Activated CD4-positive, alpha-beta memory T cell treated with anti-CD3 and anti-CD28 coated beads for 36 hours (primary cell): Measurements from ENCODE around the gene ANAPC7. TPM values are rescaled to one million over a fixed set of nuclear protein-coding genes. Genes with fewer than 3 reads are reported as not detected.
"Not testable (repeated sequence)": the region's sequence is repeated elsewhere in the genome, so short reads cannot be mapped to it uniquely, and the experiment has no call there.

ENCODE experiments used
- CTCF ChIA-PET: fragments of 350-600 bp; sonication (Branson Sonifier 250); formaldehyde crosslinking; loops from one replicate; lab custom pipeline; 2021; ENCODE audit warnings: antibody characterized with exemption, inconsistent platforms; lab: Charles Lee
- POLR2A ChIA-PET: fragments of 350-600 bp; sonication (Branson Sonifier 250); formaldehyde crosslinking; loops from one replicate; lab custom pipeline; 2021; ENCODE audit warnings: antibody characterized with exemption; lab: Charles Lee
- DNase-seq: peaks from one replicate; pipeline ENCODE4 v3.0.0-alpha.2; 2020
- H3K27ac Mint-ChIP-seq: one replicate; pipeline ENCODE4 v1.8.0; 2021; ENCODE audit warnings: mixed read lengths
- H3K27me3 Mint-ChIP-seq: one replicate; pipeline ENCODE4 v1.8.0; 2021; ENCODE audit warnings: mixed read lengths
- H3K36me3 Mint-ChIP-seq: one replicate; pipeline ENCODE4 v1.8.0; 2021; ENCODE audit warnings: mixed read lengths
- H3K4me1 Mint-ChIP-seq: one replicate; pipeline ENCODE4 v1.8.0; 2021; ENCODE audit warnings: low read depth, mixed read lengths
- H3K4me3 Mint-ChIP-seq: one replicate; pipeline ENCODE4 v1.8.0; 2021; ENCODE audit warnings: mild to moderate bottlenecking, mixed read lengths
- H3K9me3 Mint-ChIP-seq: one replicate; pipeline ENCODE4 v1.8.0; 2021; ENCODE audit warnings: mixed read lengths
- intact Hi-C: fragments of 100-400 bp; cut with micrococcal nuclease; formaldehyde crosslinking; loops from one replicate; pipeline ENCODE4 v1.15.1; 2023
- total RNA-seq, 2 experiments: library from RNA; stranded (reverse); gene quantifications; one replicate each; pipeline ENCODE4 v1.2.3, GENCODE V29; 2021

Gene ANAPC7
- total RNA-seq: 10 to 100 TPM; 47.3 to 52.9 TPM

DNA sequence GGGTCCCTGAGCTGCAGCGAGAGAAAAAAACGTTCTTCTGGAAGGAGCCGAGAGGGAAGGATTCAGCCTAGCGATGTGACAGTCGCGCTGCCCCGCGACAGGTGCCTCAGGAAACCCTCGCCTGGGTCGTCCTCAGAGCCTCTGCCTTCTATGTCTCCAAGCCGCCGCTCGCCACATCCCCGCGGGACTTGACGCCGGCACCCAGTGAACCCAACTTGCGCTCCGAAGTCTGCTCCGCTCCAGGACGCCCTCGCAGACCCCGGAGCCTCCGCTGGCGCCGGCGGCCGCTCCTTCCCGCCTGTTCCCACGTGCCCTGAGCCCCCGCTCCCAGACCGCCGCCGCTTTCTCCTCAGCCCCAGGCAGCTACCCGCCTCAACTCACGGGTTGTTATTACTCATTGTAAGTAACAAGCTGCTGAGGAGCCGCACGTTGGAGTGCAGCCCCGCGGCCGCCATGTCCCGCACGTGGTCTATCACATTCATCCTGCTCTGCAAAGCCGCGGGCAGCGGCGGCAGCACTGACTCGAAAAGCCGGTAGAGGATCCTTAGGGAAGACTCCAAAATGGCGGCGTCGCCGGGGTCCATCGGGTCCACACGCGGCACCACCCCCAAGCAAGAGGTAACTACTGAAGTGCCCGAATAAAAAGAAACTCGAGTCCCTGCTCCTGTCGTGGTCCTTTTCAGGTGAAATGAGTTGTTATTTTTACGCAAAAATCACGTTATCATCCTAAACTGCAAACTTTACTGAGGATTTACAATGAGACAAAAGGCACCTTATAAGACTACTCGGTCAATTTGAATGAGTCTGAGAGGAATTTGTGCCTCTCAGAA lies at the start of gene ANAPC7:
TSS of gene ANAPC7 (minus strand) at position 563 of the 830 bp plus-strand sequence. CDS start at position 482, 81 bp downstream.
- H3K27ac Mint-ChIP-seq: peak within 1 kb of the TSS; percentile 99
- peaks cover 23% of the 10 kb centered on the region for H3K4me1 Mint-ChIP-seq
- H3K36me3 Mint-ChIP-seq: peaks cover 18% of the 10 kb centered on the region
- H3K9me3 Mint-ChIP-seq: no peaks in the 10 kb centered on the region
- intact Hi-C loops: loop anchor here (5.0 kb wide), 2 partner anchors 51 to 99 kb away; partner anchors contain the start of genes RAD9B and VPS29
- peak within 1 kb of the TSS; percentile 99 for H3K4me3 Mint-ChIP-seq
- no peaks in the 10 kb centered on the region for H3K27me3 Mint-ChIP-seq
- DNase-seq: peak; percentile 92
- CTCF ChIA-PET: interaction anchor here (1.9 to 3.5 kb wide), 2 partner anchors 28 to 47 kb away, joined by 10 to 24 read pairs; partner anchors contain the start of gene ARPC3
- POLR2A ChIA-PET: interaction anchor here (1.0 kb wide), 1 partner anchor 28 kb away, joined by 9 read pairs; no protein-coding TSS in a partner anchor

DNA sequence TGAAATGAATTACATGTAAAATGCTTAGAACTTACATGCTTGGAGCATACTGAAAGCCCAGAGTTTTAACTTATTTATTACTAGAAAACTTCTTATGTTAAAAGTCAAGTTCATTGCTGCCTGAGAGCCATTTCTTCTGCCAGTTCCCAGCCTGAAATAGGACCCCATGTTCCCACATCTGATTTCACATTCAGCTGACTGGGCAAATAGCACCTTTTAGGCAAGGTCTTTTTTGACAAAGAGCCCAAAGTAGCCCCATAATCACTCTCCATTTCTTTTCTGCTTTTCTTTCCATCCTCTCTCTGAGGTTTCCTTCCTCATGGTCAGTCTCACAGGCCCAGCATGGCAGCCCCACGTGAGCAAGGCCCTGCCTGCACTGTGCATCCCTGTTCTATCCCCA lies 47.8 kb upstream of the ANAPC7 start:
- intact Hi-C loops: loop anchor here (5.0 kb wide), 1 partner anchor 246 kb away; no protein-coding TSS in a partner anchor
- peaks cover 30% of the 10 kb centered on the region for H3K4me1 Mint-ChIP-seq
- no peaks in the 10 kb centered on the region for H3K9me3 Mint-ChIP-seq
- peak overlapping the region; percentile 100 for H3K4me3 Mint-ChIP-seq
- peak overlapping the region; percentile 99 for H3K27ac Mint-ChIP-seq
- ChIA-PET CTCF (interaction anchor here (1.5 to 8.2 kb wide), 6 partner anchors 16 to 436 kb away, joined by 4 to 85 read pairs (median 18); partner anchors contain the start of genes FAM216A, GPN3, RAD9B and VPS29), POLR2A (interaction anchor here (2.1 kb wide), 1 partner anchor 51 kb away, joined by 11 read pairs; the partner anchor contains the start of genes RAD9B and VPS29)
- no peaks in the 10 kb centered on the region for H3K27me3 Mint-ChIP-seq
- no peak for DNase-seq
- H3K36me3 Mint-ChIP-seq: peaks cover 39% of the 10 kb centered on the region

DNA sequence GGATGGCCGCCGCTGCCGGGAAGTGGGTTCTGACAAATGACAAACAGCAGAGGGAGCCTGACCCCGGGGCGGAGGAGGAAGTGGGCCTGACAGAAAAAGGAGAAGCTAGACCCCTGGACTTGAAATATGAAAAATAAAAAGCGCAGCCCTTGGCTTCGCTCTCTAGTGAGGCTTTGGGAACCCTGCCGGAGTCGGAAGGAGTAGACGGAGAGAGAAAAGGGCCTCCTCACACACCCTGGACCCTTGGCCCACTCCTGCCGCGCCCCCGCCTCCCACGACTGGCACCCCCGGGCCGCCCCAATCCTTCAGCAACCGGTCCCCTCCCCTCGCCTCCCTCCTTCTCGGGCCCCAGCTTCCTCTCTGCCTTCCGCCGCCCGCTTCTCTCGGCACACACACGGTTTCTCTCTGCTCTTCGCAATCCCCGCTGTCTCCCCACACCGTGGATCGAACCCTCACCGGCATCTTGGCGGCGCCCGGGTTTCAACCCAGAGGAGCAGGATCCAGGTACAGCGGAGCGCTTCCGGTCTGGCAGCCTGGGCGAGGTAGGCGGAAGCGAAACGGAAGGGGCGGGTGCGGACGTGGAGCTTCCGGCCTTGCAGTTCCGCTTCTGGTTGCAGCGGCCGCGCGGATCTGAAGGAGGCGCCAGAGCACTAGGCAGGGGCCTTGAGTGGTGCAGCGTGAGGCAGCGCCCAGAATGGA lies 46.4 kb upstream of the ANAPC7 start, which contains the start of gene ARPC3:
TSS of gene ARPC3 (minus strand) at position 539 of the 699 bp plus-strand sequence. CDS start at position 462, 77 bp downstream.
- H3K27ac Mint-ChIP-seq: peak within 1 kb of the TSS; percentile 99
- H3K27me3 Mint-ChIP-seq: no peaks in the 10 kb centered on the region
- intact Hi-C loops: loop anchor here (1.0 to 5.0 kb wide), 5 partner anchors 18 to 376 kb away; partner anchors contain the start of genes FAM216A, GPN3, RAD9B and VPS29
- peak; percentile 97 for DNase-seq
- CTCF ChIA-PET: interaction anchor here (0.5 to 8.2 kb wide), 34 partner anchors 8 to 438 kb away, joined by 3 to 85 read pairs (median 4); partner anchors contain the start of genes FAM216A, GPN3, RAD9B and TCTN1
- H3K4me3 Mint-ChIP-seq: peak within 1 kb of the TSS; percentile 100
- no peaks in the 10 kb centered on the region for H3K9me3 Mint-ChIP-seq
- POLR2A ChIA-PET: interaction anchor here (0.6 to 2.1 kb wide), 10 partner anchors 18 to 291 kb away, joined by 3 to 28 read pairs (median 3); partner anchors contain the start of genes FAM216A, GPN3, RAD9B and TCTN1
- peaks cover 41% of the 10 kb centered on the region for H3K36me3 Mint-ChIP-seq
- H3K4me1 Mint-ChIP-seq: peaks cover 35% of the 10 kb centered on the region

GRCh38 chr12:110444455-110444854 lies 40.9 kb upstream of the ANAPC7 start:
- Mint-ChIP-seq H3K27me3 (no peaks in the 10 kb centered on the region), H3K27ac (peak overlapping the region; percentile 49), H3K36me3 (peaks cover 35% of the 10 kb centered on the region), H3K4me1 (peaks cover 31% of the 10 kb centered on the region), H3K4me3 (no peak overlapping the region), H3K9me3 (no peaks in the 10 kb centered on the region)
- CTCF ChIA-PET: interaction anchor here (1.5 kb wide), 1 partner anchor 13 kb away, joined by 7 read pairs; no protein-coding TSS in a partner anchor
- DNase-seq: no peak
- POLR2A ChIA-PET: no interaction called here
- intact Hi-C loops: no loop called here

- H3K4me3 Mint-ChIP-seq: no peak overlapping the region
- peaks cover 12% of the 10 kb centered on the region for H3K4me1 Mint-ChIP-seq
- DNase-seq: no peak
- ChIA-PET CTCF (no interaction called here), POLR2A (no interaction called here)
- no peaks in the 10 kb centered on the region for H3K27me3 Mint-ChIP-seq
- intact Hi-C loops: no loop called here
- H3K36me3 Mint-ChIP-seq: peaks cover 35% of the 10 kb centered on the region
- H3K9me3 Mint-ChIP-seq: no peaks in the 10 kb centered on the region
- peak overlapping the region; percentile 72 for H3K27ac Mint-ChIP-seq
These were observed 32.7 kb upstream of the ANAPC7 start for GRCh38 chr12:110436231-110436630.

DNA sequence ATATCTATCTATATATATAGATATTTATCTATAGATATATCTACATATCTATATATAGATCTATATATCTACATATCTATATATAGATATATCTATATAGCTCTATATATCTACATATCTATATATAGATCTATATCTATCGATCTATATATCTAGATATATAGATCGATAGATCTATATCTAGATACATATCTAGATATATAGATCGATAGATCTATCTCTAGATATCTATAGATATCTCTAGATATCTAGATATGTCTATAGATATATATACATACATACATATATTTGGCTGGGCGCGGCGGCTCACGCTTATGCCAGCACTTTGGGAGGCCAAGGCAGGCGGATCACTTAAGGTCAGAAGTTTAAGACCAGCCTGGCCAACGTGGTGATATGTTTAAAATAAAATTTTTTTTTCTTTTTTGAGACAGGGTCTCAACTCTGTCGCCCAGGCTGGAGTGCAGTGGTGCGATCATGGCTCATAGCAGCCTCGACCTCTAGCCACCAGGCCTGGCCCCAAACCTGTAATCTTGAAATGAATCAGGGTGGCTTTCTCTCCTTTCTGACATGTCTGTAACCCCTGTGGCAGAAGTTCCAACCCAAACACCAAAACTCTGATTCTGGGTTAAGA lies 28.6 kb upstream of the ANAPC7 start:
- Mint-ChIP-seq H3K36me3 (peaks cover 21% of the 10 kb centered on the region), H3K9me3 (no peaks in the 10 kb centered on the region), H3K27ac (no peak overlapping the region), H3K27me3 (no peaks in the 10 kb centered on the region), H3K4me3 (no peak overlapping the region), H3K4me1 (peaks cover 10% of the 10 kb centered on the region)
- peak; percentile 57 for DNase-seq
- ChIA-PET CTCF (interaction anchor here (0.6 to 2.9 kb wide), 77 partner anchors 9 to 587 kb away, joined by 3 to 71 read pairs (median 5); partner anchors contain the start of genes ANAPC7, ARPC3, ATP2A2 and FAM216A), POLR2A (interaction anchor here (0.7 to 1.5 kb wide), 8 partner anchors 18 to 296 kb away, joined by 3 to 12 read pairs (median 5); partner anchors contain the start of genes ANAPC7, ARPC3, ATP2A2 and FAM216A)
- intact Hi-C loops: loop anchor here (1.0 to 5.0 kb wide), 5 partner anchors 28 to 384 kb away; partner anchors contain the start of genes ATP2A2 and C12orf76

- H3K4me3 Mint-ChIP-seq, CTCF ChIA-PET, POLR2A ChIA-PET, H3K36me3 Mint-ChIP-seq, H3K27me3 Mint-ChIP-seq, H3K27ac Mint-ChIP-seq, H3K9me3 Mint-ChIP-seq, H3K4me1 Mint-ChIP-seq, DNase-seq: not testable (repeated sequence)
- intact Hi-C loops: loop anchor here (5.0 kb wide), 1 partner anchor 147 kb away; the partner anchor contains the start of gene ATP2A2
These were observed 26.2 kb upstream of the ANAPC7 start for GRCh38 chr12:110429676-110430075.

- no peaks in the 10 kb centered on the region for H3K9me3 Mint-ChIP-seq
- CTCF ChIA-PET: no interaction called here
- H3K27me3 Mint-ChIP-seq: no peaks in the 10 kb centered on the region
- no peaks in the 10 kb centered on the region for H3K4me1 Mint-ChIP-seq
- no peak overlapping the region for H3K4me3 Mint-ChIP-seq
- H3K36me3 Mint-ChIP-seq: no peaks in the 10 kb centered on the region
- intact Hi-C loops: no loop called here
- H3K27ac Mint-ChIP-seq: no peak overlapping the region
- no peak for DNase-seq
- POLR2A ChIA-PET: no interaction called here
These were observed 22.9 kb upstream of the ANAPC7 start for GRCh38 chr12:110426406-110426805.

DNA sequence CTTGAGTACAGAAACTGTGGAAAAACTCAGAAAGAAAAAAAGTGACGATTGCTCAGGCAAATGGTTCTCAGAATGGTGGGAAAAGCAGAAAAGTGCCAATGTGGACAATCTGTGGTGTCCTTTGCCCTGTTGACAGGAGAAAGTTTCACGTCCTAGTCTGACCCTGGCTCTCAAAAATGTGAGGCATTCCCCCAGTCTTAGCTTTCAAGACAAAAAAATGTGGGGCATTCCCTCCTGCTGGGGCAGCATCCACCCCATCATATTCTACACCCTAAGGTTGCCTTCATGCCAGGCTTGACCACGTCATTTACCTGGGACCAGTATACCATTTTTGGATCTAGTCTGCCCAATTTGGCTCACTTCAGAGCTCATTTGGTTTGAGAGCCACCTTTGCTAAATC lies 20.7 kb upstream of the ANAPC7 start:
- DNase-seq: no peak
- Mint-ChIP-seq H3K4me1 (no peaks in the 10 kb centered on the region), H3K4me3 (no peak overlapping the region), H3K27me3 (no peaks in the 10 kb centered on the region), H3K9me3 (no peaks in the 10 kb centered on the region), H3K27ac (no peak overlapping the region), H3K36me3 (no peaks in the 10 kb centered on the region)
- ChIA-PET CTCF (interaction anchor here (0.7 kb wide), 2 partner anchors 39 to 158 kb away, joined by 3 to 4 read pairs; no protein-coding TSS in a partner anchor), POLR2A (no interaction called here)
- intact Hi-C loops: no loop called here

GRCh38 chr12:110421701-110422100 lies 18.2 kb upstream of the ANAPC7 start:
- Mint-ChIP-seq H3K4me3 (no peak overlapping the region), H3K27me3 (no peaks in the 10 kb centered on the region), H3K9me3 (no peaks in the 10 kb centered on the region), H3K27ac (no peak overlapping the region), H3K4me1 (no peaks in the 10 kb centered on the region), H3K36me3 (no peaks in the 10 kb centered on the region)
- DNase-seq: no peak
- ChIA-PET POLR2A (no interaction called here), CTCF (interaction anchor here (1.5 to 1.6 kb wide), 2 partner anchors 10 to 320 kb away, joined by 3 to 11 read pairs; no protein-coding TSS in a partner anchor)
- intact Hi-C loops: no loop called here
